Measurements from ENCODE around the gene LPP.

DNA sequence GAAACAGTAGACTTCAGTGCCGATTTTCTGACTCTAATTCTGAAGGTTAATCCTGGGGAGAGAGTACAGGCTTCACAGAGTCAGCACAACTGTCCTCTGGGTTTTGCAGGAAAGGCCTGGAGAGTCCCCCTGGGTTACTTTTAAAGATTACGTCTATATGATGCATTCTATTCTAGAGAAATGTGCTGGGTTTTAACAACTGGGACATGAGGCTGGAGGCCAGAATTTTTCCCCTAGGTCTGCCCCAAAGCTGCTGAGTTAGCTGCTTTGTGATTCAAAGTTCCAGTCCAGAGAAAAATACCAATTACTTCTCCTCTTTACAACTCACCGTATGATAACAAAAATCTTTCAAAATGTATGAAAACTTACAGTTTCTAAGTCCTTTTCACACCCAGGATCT is 777.1 kb downstream of the LPP start:
- TF ChIP-seq POLR2AphosphoS5 (IDR thresholded peaks at IDR 0.05; ENCODE audit: low read depth, low read length), result no peak
- TF ChIP-seq POLR2A (IDR thresholded peaks at IDR 0.05; ENCODE audit: low read depth, low read length), result no peak
